ENCODE results near the gene GAK.

Gene GAK

GRCh38 chr4:868421-868820 is 63.7 kb downstream of the GAK start:
- no peak for DNase-seq (ENCODE audit: low read depth)

GRCh38 chr4:867526-868250 is 64.4 kb downstream of the GAK start:
- no peak for DNase-seq (ENCODE audit: low read depth)

- no peak for DNase-seq (ENCODE audit: low read depth)
Observed at GRCh38 chr4:866761-867390, 65.2 kb downstream of the GAK start.

- no peak for DNase-seq (ENCODE audit: low read depth)
Observed at GRCh38 chr4:866068-866760, 65.9 kb downstream of the GAK start.

- DNase-seq (ENCODE audit: low read depth), result no peak
Observed at GRCh38 chr4:865572-865971, 66.5 kb downstream of the GAK start.

- no peak for DNase-seq (ENCODE audit: low read depth)
Observed at GRCh38 chr4:865121-865465, 67.0 kb downstream of the GAK start.

DNA sequence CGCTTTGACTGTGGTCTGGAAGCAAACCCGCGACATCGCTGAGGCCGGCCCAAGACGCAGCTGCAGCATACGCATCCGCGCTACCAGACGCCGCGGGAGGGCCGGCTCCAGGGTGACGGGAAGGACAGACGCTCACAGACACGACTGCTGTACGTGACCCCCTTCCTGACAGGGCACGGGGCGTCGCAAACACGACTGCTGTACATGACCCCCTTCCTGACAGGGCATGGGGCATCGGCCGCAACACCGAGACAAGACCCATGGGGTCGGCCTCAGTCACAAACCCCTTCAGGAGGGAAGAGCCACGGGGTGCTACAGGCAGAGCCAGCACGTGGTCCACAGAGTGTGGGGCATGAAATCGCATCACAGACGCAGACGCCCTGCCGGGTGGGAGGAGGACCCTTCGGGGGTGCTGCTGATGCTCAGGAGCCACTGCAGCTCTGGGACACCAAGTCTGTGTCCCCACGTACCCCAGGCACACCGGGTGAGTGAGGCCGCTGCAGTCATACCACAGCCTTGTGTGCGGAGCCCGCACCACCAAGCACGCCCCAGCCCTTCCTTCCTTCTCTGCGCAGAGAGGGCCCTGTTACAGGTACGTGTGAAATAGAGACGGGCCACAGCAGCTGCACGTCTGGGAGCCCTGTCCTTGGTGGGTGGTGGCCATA is 67.5 kb downstream of the GAK start:
- no peak for DNase-seq (ENCODE audit: low read depth)

DNA sequence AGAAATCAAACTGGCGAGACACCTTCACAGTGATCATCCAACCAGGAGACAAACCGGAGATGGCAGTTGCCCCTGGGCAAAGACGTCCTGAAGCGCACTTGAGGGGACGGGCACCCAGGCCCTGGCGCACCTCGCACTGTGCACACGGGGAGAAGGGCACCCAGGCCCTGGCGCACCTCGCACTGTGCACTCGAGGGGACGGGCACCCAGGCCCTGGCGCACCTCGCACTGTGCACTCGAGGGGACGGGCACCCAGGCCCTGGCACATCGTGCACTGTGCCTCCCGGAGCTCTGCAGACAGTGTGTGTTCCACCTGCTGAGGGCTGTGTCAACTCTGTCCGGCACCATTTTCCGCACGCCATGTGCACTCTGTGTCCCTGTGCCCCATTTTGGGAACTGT is 71.6 kb downstream of the GAK start:
- no peak for DNase-seq (ENCODE audit: low read depth)

- no peak for DNase-seq (ENCODE audit: low read depth)
Observed at GRCh38 chr4:859496-859895, 72.6 kb downstream of the GAK start.

- DNase-seq (ENCODE audit: low read depth), result no peak
Observed at GRCh38 chr4:858831-859451, 73.2 kb downstream of the GAK start.

- no peak for DNase-seq (ENCODE audit: low read depth)
Observed at GRCh38 chr4:858041-858481, 74.1 kb downstream of the GAK start.

DNA sequence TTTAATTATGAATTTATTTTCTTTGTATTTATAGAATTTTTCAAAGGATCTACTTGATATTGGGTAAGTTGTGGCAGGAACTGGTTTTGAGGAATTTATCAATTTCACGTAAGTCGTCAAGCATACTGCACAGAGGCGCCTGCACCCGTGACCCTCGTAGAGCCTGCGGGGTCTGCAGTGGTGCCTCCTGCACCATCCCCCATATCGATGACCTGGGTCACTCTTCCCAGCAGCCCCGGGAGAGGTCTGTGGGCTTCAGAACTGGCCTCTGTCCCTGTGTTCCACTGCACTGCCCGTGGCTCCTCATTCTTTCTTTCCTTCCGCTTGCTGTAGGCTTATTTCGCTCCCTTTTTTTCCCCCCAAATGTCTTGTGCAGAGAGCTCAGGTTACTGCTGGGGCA is 74.7 kb downstream of the GAK start:
- no peak for DNase-seq (ENCODE audit: low read depth)

DNA sequence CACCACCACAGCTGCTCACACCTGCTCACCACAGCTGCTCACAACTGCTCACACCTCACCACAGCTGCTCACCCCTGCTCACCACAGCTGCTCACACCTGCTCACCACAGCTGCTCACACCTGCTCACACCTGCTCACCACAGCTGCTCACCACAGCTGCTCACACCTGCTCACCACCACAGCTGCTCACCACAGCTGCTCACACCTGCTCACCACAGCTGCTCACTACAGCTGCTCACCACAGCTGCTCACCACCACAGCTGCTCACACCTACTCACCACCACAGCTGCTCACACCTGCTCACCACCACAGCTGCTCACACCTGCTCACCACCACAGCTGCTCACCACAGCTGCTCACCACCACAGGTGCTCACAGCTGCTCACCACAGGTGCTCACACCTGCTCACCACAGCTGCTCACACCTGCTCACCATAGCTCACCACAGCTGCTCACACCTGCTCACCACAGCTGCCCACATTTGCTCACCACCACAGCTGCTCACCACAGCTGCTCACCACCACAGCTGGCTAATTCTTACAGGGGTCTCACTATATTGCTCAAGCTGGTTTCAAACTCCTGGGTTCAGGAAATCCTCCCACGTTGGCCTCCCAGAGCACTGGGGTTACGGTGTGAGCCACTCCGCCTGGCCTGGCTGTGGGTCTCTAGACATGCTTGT is 75.8 kb downstream of the GAK start:
- DNase-seq (ENCODE audit: low read depth), result no peak

DNA sequence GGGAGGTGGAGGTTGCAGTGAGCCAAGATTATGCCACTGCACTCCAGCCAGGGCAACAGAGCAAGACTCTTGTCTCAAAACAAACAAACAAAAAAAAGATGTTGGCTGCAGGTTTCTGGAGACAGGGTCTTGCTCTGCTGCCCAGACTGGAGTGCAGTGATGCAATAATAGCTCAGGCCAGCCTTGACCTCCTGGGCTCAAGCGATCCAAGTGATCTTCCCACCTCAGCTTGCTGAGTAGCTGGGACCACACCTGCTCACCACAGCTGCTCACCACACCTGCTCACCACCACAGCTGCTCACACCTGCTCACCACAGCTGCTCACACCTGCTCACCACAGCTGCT is 76.3 kb downstream of the GAK start:
- DNase-seq (ENCODE audit: low read depth), result no peak

DNA sequence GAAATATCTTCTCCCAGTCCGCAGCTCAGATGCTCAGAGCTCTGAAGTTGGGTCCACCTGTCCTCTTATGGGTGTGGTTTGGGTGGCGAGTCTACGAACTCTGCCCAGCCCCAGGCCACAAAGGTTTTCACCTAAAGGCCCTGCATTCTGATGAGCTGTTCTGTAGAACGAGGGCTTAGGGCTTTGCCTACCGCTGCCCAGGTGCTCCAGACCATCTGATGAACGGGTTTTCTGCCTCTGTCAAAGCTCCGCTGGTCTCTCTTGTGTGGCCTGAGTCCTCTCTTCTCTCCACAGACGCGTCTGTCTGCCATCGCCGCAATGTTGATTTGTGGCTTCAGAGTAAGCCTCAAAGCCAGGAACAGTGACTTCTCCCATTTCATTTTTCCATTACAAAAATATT is 77.8 kb downstream of the GAK start:
- DNase-seq (ENCODE audit: low read depth), result no peak

DNA sequence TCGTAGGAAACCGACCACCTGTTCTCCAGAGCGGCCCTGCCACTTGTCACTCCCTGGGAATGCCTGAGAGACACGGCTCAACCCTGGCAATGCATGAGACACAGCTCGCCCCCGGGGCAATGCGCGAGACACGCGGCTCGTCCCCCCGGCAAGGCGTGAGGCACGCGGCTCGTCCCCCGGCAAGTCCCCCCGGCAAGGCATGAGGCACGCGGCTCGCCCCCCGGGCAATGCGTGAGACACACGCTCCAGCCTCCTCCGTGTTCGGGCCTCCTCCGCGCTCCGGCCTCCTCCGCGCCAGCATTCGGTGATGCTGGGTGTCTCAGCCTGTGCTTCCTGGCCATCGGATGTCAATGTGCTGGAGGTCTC is 78.7 kb downstream of the GAK start:
- no peak for DNase-seq (ENCODE audit: low read depth)

DNA sequence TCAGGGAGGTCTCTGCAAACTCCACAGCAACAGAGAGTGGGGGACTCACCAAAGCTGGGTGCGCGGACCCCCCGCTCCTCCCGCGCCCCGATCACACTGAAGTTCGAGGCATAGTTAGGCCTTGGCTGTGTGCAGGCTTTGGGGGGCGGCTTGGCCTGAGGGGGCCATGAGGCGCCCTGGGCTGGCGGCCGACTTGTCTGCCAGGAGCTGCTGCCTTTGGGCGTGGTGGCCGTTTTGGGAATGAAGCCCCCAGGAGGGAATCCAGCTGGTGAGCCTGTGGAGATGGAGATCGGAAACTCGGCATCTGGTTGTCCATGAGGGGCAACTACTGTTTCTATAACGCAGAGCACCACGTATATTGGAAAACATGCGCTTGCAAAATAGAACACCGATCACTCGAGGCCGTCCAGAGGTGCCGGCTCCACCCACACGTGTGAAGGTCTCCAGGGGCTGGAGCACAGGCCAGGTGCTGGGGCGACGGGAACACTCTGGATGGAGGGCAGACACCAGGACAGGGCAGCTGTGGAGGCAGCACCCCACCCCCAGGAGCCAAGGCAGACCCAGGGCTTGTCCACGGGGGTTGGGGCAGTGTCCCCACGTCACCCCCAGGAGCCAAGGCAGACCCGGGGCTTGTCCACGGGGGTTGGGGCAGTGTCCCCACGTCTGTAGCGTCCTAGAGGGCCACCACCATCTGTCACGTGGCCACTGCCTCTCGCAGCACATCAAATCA is 80.2 kb downstream of the GAK start:
- no peak for DNase-seq (ENCODE audit: low read depth)

DNA sequence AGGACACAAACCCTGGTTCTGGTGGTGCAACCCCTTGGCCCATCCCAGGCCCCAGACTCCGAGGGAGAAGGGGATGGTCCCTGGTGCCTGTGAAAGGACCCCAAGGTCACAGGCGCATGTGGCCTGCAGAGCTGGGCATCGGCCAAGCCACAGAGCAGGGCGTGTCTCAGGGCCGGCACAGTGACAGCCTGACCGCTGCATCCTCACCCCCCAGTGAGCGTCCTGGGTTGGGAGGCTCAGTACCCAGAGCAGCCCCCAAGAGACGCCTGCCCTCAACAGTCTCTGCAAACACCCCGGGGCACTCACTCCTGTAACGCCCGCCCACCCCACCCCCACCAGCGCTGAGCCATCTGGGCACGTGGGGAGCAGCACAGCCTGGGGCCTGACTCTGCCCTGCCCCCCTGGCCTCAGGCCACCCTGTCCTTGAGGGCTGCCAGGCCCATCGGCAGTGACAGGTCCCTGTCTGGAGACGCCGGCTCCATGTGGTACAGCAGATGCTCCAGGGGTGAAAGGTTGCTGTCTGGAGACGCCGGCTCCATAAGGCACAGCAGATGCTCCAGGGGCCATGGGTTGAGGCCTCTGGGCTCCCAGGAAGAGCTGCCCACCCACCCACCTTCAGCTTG is 81.7 kb downstream of the GAK start:
- DNase-seq (ENCODE audit: low read depth), result no peak

DNA sequence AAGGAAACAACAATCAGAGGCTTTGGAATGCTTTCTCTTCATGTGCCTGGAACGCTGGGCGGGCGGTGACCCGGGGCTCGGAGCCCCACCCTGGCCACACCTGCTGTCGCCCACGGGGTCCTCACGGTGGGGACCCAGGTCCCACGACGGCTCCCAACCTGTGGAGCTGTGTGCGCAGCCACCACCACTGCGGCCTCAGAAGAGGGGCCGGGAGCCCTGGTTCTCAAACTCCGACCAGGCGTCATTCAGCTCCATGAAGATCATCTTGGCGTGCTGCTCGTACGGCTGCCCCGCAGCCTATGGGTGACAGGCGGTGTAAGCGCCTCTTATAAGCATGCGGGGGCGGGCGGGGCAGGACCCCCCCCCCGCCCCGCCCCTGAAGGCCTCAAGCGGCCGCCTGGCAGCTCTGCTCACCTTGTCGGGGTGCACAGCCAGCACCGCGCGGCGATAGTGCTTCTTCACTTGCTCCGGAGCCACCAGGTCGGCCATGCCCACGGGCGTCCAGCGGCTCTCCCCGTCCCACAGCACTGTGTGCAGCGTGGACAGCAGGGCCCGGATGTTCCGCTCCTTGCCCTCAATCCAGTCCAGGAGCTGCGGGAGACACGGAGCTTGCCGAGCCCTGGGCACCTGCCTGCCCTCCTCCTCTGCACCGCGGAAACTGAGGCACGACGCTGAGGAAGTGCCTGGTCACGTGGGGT is 82.5 kb downstream of the GAK start:
- DNase-seq (ENCODE audit: low read depth), result no peak

GRCh38 chr4:848803-849477 is 83.2 kb downstream of the GAK start:
- DNase-seq (ENCODE audit: low read depth), result no peak

Measured in stimulated activated CD8-positive, alpha-beta memory T cell treated with anti-CD3 and anti-CD28 coated beads, Interleukin-12 subunit alpha, Interleukin-12 subunit beta, amount 100 ng/mL, for 1 hour (primary cell).